Anterior cingulate cortex (tissue), 58 donors: ENCODE measurements around the gene DDAH1.
A peak's percentile ranks its signal among the peaks of the same experiment; 100 is the strongest.

ENCODE experiments used
- DNase-seq, 58 donors: peaks; one replicate each; lab custom pipeline; 2025; lab: John Stamatoyannopoulos, UW

Gene DDAH1

GRCh38 chr1:85282424-85282823 lies 182.5 kb downstream of the DDAH1 start:
- no peak for DNase-seq

GRCh38 chr1:85280636-85281035 lies 184.3 kb downstream of the DDAH1 start:
- no peak for DNase-seq

- DNase-seq = no peak
These were observed 185.4 kb downstream of the DDAH1 start for GRCh38 chr1:85279458-85280080.

- DNase-seq = peak in 8 of 58 donors; percentile 7 to 33 (median 12)
These were observed 186.1 kb downstream of the DDAH1 start for GRCh38 chr1:85278853-85279314.

GRCh38 chr1:85277802-85278201 lies 187.2 kb downstream of the DDAH1 start:
- DNase-seq = no peak

GRCh38 chr1:85276978-85277639 lies 187.8 kb downstream of the DDAH1 start:
- no peak for DNase-seq

GRCh38 chr1:85276215-85276977 lies 188.6 kb downstream of the DDAH1 start, which contains the start of gene BCL10:
Gene BCL10, minus strand, starts transcription at chr1:85276632. Its CDS starts 280 bp downstream, at chr1:85276352.
- peak; percentile 58 to 99 (median 98) for DNase-seq

GRCh38 chr1:85275701-85276214 lies 189.2 kb downstream of the DDAH1 start:
- DNase-seq = no peak

GRCh38 chr1:85274969-85275453 lies 189.9 kb downstream of the DDAH1 start:
- DNase-seq = no peak

- no peak for DNase-seq
These were observed 191.6 kb downstream of the DDAH1 start for GRCh38 chr1:85273397-85273796.

GRCh38 chr1:85268801-85269585 lies 196.0 kb downstream of the DDAH1 start:
- no peak for DNase-seq
